NCI-H748 (cell line): ENCODE data around the gene CREB1.

Experiments
- DNase-seq: peaks from one replicate; lab custom pipeline; 2025; ENCODE audit not compliant: unreplicated experiment; lab: John Stamatoyannopoulos, UW

The CREB1 gene

DNA sequence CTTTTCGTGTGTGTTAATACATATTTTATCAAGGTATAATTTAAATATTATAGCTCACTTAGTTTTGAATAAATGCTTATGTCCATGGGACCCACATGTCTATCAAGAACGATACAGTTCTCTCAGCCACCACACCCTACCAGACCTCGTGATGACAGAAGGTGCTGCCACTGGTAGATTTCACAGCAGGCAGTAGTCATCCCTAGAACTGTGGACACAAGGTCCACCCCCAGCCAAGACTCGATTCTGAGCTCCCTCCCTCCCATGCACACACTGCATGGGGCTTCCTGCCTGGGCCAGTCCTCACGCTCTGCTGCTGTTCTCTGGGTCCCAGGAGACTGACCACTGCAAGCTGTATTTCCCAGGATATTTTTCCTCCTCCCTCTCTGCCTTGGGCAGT, 26.5 kb upstream of the CREB1 start:
- DNase-seq = no peak

DNA sequence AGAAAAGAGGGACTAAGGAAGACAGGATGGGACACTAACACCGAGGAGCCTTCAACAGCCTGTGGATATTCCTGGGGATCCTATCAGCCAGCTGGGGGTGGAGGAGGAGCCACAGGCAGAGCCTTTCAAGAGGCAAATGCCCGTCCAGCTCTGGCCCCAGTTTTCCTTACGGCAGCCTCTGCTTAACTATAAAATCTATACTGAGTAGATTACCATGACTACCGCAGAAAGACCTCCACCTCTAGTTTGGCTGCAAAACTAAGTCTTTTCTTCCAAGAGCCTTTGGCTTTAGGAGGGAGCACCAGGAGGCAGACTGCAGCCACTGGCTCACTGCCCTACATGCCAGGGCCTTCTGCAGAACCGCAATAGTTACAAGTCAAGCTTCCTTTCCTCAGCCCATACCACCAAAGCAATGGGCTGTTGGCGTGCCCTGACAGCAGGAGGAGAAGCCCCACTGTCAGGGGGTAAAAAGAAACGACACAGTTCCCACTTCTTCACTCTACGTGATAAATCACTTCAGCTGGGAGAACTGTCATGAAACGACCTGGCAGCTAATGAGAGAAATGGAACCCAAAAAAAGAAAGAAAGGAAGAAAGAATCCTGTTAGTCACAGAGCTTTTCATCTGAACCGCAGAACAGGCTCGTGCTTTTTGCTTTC, 25.1 kb upstream of the CREB1 start:
- DNase-seq = no peak

DNA sequence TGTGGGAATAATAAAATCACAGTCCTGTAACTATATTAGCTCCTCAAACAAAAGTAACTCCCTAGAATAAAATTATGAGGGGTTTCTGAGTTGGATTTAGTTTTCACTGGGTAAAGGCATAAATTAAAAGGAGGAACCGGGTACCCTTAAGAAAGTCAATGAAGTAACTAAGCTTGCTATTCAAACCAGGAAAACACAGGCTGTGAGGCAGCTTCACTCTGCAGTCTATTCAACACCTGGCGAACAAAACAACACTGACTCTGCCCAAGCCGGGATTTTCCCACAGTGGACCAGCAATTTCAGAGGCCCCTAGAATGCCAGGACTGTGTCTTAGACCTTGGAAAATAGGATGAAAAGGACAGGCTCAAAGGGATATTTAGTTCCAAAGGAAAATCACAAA, 24.6 kb upstream of the CREB1 start:
- no peak for DNase-seq

DNA sequence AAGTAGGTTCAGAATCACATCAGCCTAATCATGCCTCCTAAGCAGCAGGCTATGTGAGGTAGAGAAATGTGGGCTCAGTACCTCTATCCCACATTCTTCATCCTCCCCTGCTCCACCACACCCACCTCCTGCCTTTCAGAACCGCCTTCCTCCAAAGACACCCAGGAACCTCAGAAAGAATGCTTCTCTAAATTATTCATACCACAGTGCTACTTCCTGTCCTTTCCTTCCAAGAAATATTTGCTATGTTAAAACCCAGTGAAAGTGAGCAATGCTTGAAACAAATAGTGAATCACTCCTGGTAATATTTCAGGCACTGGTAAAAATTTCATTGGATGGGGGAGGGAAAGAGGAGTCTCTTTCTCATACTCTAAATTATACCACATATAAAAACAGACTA, 24.0 kb upstream of the CREB1 start:
- no peak for DNase-seq

DNA sequence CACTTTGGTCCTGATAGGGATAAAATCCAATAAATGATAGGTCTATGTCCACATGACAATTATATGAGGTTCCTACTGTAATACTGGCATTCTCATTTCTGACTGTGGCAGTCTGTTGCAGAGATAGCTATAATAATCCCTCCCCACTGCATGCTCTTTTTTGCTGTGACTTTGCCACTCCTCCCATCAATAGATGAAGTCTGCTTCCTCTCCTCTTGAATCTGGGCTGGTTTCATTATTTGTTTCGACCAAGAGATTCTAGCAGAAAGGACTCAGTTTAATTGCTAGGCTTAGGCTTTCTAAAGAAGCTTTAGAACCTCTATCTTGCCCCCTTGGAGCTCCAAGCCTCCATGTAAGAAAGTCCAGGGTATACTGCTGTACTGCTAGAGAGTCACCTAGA, 23.3 kb upstream of the CREB1 start:
- no peak for DNase-seq

DNA sequence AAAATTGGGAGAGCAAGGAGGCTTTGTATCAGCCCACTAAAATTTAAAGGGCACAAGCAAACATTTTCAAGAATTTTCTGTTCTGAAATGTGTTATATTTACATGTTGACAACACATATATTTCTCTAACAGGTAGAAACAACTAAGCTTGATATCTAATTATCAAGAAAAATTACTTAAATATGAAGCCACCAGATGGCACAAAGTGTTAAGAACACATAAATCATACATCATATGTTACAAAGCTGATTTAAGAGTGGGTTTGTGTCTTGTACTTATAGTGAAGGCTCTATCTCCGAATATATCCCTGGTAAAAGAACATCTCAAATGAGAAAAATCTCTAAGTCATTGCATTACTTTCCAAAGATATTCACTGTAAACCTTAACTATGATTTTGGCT, 19.6 kb upstream of the CREB1 start:
- no peak for DNase-seq

DNA sequence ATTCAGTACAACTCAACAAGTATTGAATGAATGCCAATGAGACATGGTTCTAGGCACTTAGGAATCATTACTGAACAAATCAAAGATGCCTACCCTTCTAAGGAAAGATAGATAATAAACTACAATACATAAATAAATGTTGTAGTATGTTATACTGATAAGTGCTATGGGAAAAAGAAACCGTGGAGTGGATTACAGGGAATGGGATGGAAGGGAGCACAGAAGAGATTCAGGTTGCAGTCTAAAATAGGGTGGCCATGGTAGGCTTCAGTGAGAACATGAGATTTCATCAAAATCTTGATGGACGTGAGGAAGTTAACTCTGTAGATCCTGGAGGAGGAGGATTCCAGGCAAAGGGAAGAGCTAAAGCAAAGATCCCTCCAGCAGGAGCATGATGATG, 17.9 kb upstream of the CREB1 start:
- DNase-seq = no peak

DNA sequence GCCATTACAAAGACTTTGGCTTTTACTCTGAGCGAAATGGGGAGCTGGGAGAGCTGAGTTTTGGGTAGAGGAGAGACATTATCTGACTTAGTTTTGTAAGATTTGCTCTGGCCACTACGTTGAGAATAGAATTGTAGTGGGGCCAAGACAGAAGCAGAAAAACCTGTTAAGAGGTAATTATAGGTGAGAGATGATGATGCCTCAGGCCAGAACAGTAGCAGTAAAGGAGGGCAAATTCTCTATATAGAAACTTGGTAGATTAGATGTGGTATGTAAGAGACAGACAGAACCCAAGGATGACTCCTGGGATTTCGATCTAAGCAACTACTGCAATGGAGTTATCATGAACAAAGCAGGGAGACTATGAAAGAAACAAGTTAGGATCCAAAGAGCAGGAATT, 17.4 kb upstream of the CREB1 start:
- peak; percentile 8 for DNase-seq

DNA sequence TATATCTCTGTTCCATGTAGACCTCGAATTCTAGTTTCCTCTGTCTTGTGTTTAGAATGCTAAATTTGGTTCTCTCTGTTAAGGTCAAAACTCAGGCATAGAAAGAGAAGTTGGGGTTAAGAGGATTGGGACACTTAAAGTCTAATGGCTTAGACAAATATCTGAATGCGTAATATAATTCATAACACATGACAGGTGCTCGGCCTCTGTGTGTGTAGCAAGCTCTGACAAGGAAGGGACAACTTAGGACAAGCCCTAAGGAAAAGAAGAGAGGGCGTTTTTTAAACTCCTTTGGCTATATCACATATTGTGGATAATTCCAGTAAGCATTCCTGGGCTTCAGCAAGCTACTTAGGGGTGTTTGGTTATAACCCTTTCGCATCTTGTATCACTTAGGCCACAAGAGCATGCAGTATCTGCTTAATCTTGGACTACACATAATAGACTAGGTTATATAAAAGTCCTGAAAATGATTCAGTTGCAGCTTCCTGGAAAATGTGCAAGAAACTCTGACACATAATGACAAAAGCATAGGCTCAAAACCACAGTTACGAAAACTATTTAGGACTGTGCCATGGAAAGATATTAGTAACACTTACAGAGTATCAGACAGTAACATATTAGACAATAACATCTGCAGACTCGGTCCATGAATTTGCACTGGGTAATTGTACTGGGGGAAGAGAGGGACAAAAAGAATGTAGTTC, 16.1 kb upstream of the CREB1 start:
- DNase-seq = no peak

DNA sequence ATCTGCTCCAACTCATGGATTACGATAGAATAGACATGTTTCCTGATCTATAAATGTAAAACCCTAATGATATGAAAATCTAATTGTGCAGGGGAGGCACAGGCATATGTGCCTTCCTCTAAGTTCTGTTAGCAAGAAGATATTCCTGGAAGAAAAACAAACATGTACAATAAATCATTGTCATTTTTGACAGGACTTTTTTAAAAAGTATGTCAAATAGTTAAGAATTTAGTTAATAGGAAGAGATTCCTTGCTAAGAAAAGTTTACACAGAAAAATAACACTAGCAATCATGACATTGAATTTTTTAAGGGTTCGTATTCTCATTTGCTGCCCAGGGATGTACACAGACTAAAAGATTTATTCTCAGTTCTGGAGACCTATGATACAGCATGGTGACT, 15.3 kb upstream of the CREB1 start:
- no peak for DNase-seq

DNA sequence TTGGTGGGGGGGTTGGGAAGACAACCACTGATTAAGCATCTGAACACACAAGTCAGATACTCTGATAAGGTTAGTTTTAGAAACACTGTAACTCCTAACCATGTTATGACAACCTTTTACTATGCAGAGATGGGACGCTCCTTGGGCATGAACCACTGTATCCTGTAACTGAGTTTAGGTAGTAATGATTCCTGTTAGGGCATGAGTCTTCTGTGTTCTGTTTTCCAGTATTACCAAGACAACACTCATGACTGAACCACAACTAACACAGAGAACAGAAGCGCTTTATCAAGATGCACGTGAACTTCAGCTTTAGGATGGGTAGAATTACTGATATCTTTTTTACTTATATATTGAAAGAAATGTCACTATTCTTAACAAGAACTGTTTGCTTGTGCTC, 14.1 kb upstream of the CREB1 start:
- no peak for DNase-seq

DNA sequence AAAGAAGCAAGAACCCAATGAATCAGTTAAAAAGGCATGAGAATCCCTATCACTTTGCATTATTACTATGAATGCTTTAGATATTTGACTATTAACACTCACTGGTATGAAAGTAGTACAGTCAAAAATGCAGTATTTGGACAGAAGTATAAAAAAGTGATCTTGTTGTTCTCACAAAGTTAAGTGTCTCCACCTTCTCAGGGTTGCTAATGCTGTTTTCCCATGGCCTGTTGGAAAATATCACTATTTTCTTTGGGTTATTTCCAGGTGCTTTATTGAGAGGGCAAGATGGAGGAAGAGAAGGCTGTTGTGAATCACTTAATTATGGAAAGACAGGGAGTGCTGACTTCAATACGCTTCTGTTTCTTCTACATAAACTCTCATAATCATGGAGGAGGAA, 13.6 kb upstream of the CREB1 start:
- no peak for DNase-seq

DNA sequence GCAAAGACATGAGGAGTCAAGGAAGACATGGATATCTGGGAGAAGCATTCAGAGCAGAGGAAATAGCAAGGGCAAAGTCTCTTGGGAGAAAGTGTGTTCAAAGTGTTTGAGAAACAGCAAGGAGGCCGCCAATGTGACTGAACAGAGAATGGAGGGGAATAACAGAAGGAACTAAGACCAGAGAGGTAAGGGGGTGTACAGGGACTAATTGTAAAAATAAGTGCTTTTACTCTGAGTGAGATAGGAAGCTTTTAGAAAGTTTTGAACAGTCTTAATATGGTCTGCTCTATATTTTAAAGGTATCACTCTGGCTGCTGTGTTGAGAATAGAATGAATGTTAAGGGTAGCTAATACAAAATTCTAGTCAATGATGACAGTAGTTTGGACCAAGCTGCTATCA, 6.8 kb upstream of the CREB1 start:
- no peak for DNase-seq

DNA sequence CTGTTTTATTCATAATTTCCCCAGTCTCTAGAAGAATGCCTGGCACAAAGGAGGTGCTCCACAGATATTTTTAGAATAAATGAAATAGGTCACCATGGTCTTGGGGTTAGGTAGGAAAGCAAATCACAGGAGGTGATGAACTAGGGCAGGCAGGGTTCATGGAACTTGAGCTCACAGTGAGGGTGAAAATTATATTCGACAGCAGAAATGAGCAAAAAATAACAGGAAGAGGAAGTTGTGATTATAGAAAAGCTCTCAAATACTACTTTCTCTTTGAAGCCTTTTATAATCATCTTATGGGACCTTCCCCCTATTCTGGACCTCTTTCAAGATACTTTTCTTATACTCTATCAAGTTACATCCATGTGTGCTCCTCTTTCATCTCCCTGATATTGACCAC, 4.5 kb upstream of the CREB1 start:
- no peak for DNase-seq

DNA sequence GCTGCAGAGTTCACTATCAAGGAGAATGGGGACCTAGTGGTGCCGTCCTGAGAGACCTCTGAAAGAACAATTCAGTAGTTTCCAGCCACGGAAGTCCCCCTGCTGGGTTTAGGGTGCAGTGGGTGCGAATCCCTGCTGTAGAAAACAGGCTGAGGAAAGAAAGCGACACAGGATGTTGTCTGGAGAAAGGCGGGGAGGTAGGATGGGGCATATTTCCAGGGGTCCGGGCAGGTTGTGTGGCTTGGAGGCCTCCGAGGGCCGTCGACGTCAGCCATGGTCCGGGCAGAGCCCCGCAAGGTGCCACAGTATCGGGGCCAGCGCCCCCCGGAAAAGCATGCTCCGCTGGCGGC, 807 bp upstream of the CREB1 start:
- peak; percentile 62 for DNase-seq

DNA sequence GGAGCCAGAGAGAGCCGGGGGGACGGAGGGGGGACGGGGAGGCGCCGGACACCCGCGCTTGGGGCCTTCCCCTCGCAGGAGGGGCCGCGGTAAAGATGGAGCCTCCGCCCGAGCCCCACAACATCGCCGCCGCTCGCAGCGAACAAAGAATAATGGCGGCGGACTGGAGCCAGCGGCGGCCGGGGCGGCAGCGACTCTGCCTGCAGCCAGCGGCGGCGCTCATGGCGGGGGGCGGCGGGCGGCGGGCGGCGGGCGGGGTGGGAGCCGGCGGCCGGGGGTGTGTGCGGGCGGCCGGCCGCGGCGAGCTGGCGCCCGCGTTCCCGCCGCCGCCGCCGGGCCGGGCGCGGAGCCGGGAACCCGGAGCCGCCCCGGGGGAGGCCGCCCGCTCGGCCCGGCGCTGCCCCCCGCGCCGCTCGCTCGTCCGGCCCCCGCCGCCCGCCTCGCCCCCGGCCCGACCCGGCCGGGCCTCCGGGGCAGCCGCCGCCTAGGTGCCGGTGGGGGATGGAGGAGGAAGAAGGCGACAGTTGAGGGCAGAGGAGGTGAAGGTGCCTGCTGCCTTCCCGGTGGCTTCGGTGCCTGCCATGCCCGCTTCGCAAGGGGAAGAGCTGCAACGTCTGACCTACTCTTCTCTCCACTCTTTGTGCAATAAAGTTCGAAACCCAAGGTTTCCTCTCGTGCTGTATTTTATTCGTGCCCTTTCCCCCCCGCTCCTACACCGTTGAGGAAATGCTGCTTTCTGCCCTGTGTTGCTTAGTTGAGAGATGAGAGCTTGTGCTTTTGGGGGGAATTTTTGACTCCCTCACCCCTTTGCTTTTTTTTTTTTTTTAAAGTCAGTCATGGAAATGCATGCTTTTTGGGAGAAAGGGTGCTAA, 634 bp downstream of the CREB1 start:
- DNase-seq = peak; percentile 51

DNA sequence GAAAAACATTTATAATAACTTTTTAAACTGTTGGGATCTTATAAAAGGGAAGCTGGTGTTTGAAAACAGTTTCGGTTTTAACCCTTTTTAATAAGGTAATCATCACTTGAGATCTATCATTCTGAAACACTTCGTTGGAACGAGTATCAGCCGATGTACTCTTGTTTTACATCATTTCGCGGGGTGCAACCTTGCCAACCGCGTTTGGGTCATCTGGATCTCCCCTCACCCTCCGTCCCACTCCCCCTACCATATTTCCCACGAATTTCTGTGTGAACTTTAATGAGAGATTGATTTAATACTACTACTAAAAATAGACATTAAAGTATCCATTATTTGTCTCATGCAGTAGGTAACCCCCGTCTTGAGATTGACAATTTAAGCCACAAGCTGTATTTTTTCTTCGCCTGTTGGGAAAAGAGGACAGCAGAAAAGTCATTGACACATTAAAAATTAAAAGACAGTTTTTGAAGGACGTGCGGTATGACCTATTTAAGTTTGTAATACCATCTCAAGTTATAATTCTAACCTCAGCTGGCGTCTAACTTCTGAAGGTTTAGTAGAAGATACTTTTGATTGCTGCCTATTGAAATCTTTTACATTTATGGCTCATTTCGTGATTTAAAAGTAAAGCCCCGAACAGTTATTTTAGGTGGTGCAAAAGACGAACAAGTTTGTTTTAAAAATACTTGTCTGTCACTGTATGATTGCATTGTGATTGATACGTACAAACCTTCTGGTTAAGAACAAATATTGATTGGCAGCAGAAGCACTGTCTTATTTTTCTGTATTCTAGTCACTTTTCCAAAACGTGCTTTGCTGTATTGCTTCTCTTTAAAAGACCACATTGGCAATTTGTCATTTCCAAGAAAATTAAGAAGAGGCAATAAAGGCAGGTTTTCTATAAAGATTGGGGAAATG, 1.5 kb downstream of the CREB1 start:
- peak; percentile 42 for DNase-seq

DNA sequence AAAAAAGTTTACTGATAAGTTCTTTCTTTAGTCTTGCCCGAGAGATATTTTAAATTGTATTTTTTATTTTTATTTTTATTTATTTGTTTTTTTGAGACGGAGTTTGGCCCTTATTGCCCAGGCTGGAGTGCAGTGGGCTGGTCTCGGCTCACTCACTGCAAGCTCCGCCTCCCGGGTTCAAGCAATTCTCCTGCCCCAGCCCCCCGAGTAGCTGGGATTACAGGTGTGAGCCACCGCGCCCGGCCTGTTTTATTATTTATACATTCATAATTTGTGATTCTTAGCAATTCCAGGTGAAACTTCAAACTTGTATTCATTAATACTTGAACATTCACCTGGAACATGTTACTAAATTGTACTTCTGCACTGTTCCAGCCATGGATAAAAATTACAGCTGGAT, 2.9 kb downstream of the CREB1 start:
- DNase-seq = no peak

DNA sequence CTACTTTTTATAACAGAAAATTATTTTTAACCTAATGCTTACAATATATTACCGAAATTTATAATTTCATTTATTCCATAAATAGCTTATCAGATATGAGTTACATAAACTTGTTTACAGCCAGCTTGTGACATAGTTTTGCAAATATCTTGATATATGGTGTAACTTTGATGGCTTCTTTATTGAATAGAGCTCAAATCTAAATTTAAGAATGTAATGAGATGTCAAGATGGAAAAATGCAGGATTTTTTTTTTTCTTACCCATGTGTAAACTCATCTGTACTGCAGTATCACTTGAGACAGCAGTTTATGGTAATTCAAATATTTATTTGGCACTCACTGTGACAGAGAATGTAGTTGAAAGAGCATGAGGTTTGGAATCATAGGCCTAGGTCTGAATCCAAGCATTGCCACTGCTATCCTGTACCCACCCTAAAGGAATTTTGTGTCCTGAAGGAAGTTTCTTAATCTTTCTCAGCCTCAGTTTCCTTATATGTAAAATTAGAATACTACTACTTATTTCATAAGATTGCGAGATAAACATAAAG, 3.8 kb downstream of the CREB1 start:
- no peak for DNase-seq

DNA sequence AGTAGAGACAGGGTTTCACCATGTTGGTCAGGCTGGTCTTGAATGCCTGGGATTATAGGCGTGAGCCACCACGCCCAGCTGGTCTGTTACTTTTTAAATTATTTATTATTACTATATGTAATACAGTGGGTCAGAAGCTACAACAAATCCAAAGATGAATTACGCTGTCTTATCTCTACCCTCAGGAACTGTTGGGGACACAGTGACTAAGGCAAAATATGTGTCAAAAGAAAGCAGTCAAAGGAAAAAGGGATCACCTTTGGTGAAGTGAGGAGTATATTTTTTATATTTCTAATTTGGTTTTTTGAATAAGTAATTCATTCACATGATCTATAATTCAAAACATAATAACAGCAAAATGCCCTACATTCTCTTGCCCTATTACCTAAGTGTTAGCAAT, 4.7 kb downstream of the CREB1 start:
- DNase-seq = no peak

DNA sequence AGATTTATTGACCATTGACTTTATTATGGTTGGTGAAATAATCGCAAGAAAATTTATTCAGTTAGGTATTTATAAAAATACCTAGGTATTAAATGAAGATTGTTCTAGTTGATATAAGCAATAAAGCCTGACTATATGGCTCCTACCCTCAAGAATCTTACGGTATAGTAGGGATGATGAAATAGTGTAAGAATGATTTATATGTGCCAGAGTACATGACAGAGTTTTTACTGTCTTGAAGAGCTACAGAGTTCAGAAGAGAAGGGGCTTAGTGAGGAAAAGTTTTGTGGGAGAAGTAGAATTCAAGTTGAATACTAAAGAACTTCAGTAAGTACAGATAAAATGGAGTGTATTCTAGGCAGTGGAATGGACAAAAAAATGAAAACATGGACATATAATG, 9.7 kb downstream of the CREB1 start:
- no peak for DNase-seq
